Liver (tissue), 3 donors: ENCODE data around the gene ING5.

Experiments used
- ATF3 ChIP-seq: IDR thresholded peaks from 2 replicates; pipeline ENCODE4 v1.6.1; 2016; ENCODE audit warnings: antibody characterized with exemption
- CTCF ChIP-seq: fragments of 150-350 bp; IDR thresholded peaks from 2 replicates; pipeline ENCODE4 v1.5.1; 2017; ENCODE audit warnings: improper control_type of control experiment, low read depth, low read length; ENCODE audit not compliant: missing input control
- GABPA ChIP-seq, 2 donors: IDR thresholded peaks in 1 of 2; conservative IDR thresholded peaks in 1 of 2; 2 replicates each; pipeline ENCODE4 v1.6.1; 2016; ENCODE audit warnings: antibody characterized with exemption in 2 of 2, mild to moderate bottlenecking in 1 of 2, moderate library complexity in 1 of 2
- JUND ChIP-seq, 2 donors: IDR thresholded peaks; 2 replicates each; pipeline ENCODE4 v1.6.1; 2016; ENCODE audit warnings: antibody characterized with exemption in 2 of 2
- RAD21 ChIP-seq, 2 donors: IDR thresholded peaks; 2 replicates each; pipeline ENCODE4 v1.6.1; 2016; ENCODE audit warnings: antibody characterized with exemption in 2 of 2, mild to moderate bottlenecking in 2 of 2
- SP1 ChIP-seq: IDR thresholded peaks from 2 replicates; pipeline ENCODE4 v1.6.1; 2018; ENCODE audit warnings: antibody characterized with exemption, mild to moderate bottlenecking
- TAF1 ChIP-seq: conservative IDR thresholded peaks from 2 replicates; pipeline ENCODE4 v1.6.1; 2016; ENCODE audit warnings: antibody characterized with exemption, mild to moderate bottlenecking
- YY1 ChIP-seq: IDR thresholded peaks from 2 replicates; pipeline ENCODE4 v1.6.1; 2016; ENCODE audit warnings: antibody characterized with exemption, mild to moderate bottlenecking
- ZBTB33 ChIP-seq: IDR thresholded peaks from 2 replicates; pipeline ENCODE4 v1.6.1; 2016; ENCODE audit warnings: antibody characterized with exemption
- TF ChIP-seq, protein P1 (sequence below): IDR thresholded peaks from 2 replicates; pipeline ENCODE4 v1.6.1; 2016; ENCODE audit warnings: antibody characterized with exemption, mild to moderate bottlenecking
- TF ChIP-seq, protein P2 (sequence below): IDR thresholded peaks from 2 replicates; pipeline ENCODE4 v1.6.1; 2016; ENCODE audit warnings: antibody characterized with exemption
- donor health status: healthy.
- donor health status: healthy.

DNA sequence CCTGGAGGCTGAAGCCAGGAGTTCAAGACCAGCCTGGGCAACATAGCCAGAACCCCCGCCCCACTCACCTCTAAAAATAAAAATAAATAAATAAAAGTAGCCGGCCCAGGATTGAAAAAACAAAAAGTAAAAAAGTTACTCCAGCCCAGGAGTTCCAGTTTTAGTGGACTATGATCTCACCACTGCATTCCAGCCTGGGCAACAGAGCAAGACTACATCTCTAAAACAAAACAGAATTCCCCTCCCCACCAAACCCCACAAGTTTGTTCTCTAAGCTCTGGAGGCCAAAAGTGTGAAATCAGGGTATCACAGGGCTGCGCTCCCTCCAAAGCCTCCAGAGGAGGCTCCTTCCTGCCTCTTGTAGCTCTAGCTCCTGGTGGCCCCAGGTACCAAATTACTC, 34.3 kb downstream of the ING5 start:
- TF ChIP-seq CTCF = no peak
- no peak for TF ChIP-seq TAF1
- no peak for TF ChIP-seq ZBTB33
- TF ChIP-seq, protein P1, sequence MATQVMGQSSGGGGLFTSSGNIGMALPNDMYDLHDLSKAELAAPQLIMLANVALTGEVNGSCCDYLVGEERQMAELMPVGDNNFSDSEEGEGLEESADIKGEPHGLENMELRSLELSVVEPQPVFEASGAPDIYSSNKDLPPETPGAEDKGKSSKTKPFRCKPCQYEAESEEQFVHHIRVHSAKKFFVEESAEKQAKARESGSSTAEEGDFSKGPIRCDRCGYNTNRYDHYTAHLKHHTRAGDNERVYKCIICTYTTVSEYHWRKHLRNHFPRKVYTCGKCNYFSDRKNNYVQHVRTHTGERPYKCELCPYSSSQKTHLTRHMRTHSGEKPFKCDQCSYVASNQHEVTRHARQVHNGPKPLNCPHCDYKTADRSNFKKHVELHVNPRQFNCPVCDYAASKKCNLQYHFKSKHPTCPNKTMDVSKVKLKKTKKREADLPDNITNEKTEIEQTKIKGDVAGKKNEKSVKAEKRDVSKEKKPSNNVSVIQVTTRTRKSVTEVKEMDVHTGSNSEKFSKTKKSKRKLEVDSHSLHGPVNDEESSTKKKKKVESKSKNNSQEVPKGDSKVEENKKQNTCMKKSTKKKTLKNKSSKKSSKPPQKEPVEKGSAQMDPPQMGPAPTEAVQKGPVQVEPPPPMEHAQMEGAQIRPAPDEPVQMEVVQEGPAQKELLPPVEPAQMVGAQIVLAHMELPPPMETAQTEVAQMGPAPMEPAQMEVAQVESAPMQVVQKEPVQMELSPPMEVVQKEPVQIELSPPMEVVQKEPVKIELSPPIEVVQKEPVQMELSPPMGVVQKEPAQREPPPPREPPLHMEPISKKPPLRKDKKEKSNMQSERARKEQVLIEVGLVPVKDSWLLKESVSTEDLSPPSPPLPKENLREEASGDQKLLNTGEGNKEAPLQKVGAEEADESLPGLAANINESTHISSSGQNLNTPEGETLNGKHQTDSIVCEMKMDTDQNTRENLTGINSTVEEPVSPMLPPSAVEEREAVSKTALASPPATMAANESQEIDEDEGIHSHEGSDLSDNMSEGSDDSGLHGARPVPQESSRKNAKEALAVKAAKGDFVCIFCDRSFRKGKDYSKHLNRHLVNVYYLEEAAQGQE = no peak
- no peak for TF ChIP-seq RAD21 (IDR thresholded peaks at IDR 0.05)
- TF ChIP-seq YY1 = no peak
- TF ChIP-seq SP1 = peak; percentile 49
- no peak for TF ChIP-seq ATF3
- TF ChIP-seq, protein P2, sequence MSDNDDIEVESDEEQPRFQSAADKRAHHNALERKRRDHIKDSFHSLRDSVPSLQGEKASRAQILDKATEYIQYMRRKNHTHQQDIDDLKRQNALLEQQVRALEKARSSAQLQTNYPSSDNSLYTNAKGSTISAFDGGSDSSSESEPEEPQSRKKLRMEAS = no peak
- TF ChIP-seq GABPA (IDR thresholded peaks at IDR 0.05 in 1 of 2, conservative IDR thresholded peaks at IDR 0.05 in 1 of 2) = no peak
- TF ChIP-seq JUND (IDR thresholded peaks at IDR 0.05) = peak in 1 of 2 donors; percentile 33
